ENCODE measurements around the gene NSUN7.
"Not testable (repeated sequence)": the region's sequence is repeated elsewhere in the genome, so short reads cannot be mapped to it uniquely, and the experiment has no call there.

Gene NSUN7

GRCh38 chr4:40788331-40788730, 38.6 kb downstream of the NSUN7 start:
- Histone ChIP-seq H3K36me3 (ENCODE audit: insufficient read depth, low read depth, low read length) (no peaks in the 10 kb centered on the region), H3K4me1 (ENCODE audit: insufficient read depth, low read length) (no peaks in the 10 kb centered on the region), H3K27me3 (ENCODE audit: insufficient read depth, low read length) (no peaks in the 10 kb centered on the region), H3K4me3 (ENCODE audit: low read length) (no peak overlapping the region), H3K9me3 (ENCODE audit: insufficient read depth, low read depth, low read length) (no peaks in the 10 kb centered on the region), H3K9ac (ENCODE audit: low read depth, low read length) (no peak overlapping the region), H3K27ac (ENCODE audit: low read length) (no peak overlapping the region)

GRCh38 chr4:40789031-40789430, 39.3 kb downstream of the NSUN7 start:
- no peak overlapping the region for H3K9ac ChIP-seq (ENCODE audit: low read depth, low read length)
- H3K36me3 ChIP-seq (ENCODE audit: insufficient read depth, low read depth, low read length): no peaks in the 10 kb centered on the region
- no peak overlapping the region for H3K4me3 ChIP-seq (ENCODE audit: low read length)
- no peaks in the 10 kb centered on the region for H3K4me1 ChIP-seq (ENCODE audit: insufficient read depth, low read length)
- H3K27me3 ChIP-seq (ENCODE audit: insufficient read depth, low read length): no peaks in the 10 kb centered on the region
- no peak overlapping the region for H3K27ac ChIP-seq (ENCODE audit: low read length)
- no peaks in the 10 kb centered on the region for H3K9me3 ChIP-seq (ENCODE audit: insufficient read depth, low read depth, low read length)

GRCh38 chr4:40789771-40790170, 40.0 kb downstream of the NSUN7 start:
- Histone ChIP-seq H3K9ac (ENCODE audit: low read depth, low read length) (no peak overlapping the region), H3K9me3 (ENCODE audit: insufficient read depth, low read depth, low read length) (no peaks in the 10 kb centered on the region), H3K27me3 (ENCODE audit: insufficient read depth, low read length) (no peaks in the 10 kb centered on the region), H3K4me3 (ENCODE audit: low read length) (no peak overlapping the region), H3K4me1 (ENCODE audit: insufficient read depth, low read length) (no peaks in the 10 kb centered on the region), H3K36me3 (ENCODE audit: insufficient read depth, low read depth, low read length) (no peaks in the 10 kb centered on the region), H3K27ac (ENCODE audit: low read length) (no peak overlapping the region)

- Histone ChIP-seq H3K27me3 (ENCODE audit: insufficient read depth, low read length) (no peaks in the 10 kb centered on the region), H3K4me1 (ENCODE audit: insufficient read depth, low read length) (no peaks in the 10 kb centered on the region), H3K9ac (ENCODE audit: low read depth, low read length) (no peak overlapping the region), H3K36me3 (ENCODE audit: insufficient read depth, low read depth, low read length) (no peaks in the 10 kb centered on the region), H3K9me3 (ENCODE audit: insufficient read depth, low read depth, low read length) (no peaks in the 10 kb centered on the region), H3K27ac (ENCODE audit: low read length) (no peak overlapping the region), H3K4me3 (ENCODE audit: low read length) (no peak overlapping the region)
Measured at GRCh38 chr4:40800064-40800463, 50.3 kb downstream of the NSUN7 start.

- H3K9me3 ChIP-seq (ENCODE audit: insufficient read depth, low read depth, low read length): no peaks in the 10 kb centered on the region
- H3K27me3 ChIP-seq (ENCODE audit: insufficient read depth, low read length): no peaks in the 10 kb centered on the region
- H3K36me3 ChIP-seq (ENCODE audit: insufficient read depth, low read depth, low read length): no peaks in the 10 kb centered on the region
- no peak overlapping the region for H3K4me3 ChIP-seq (ENCODE audit: low read length)
- H3K9ac ChIP-seq (ENCODE audit: low read depth, low read length): no peak overlapping the region
- H3K27ac ChIP-seq (ENCODE audit: low read length): no peak overlapping the region
- H3K4me1 ChIP-seq (ENCODE audit: insufficient read depth, low read length): no peaks in the 10 kb centered on the region
Measured at GRCh38 chr4:40804598-40804997, 54.8 kb downstream of the NSUN7 start.

- no peaks in the 10 kb centered on the region for H3K9me3 ChIP-seq (ENCODE audit: insufficient read depth, low read depth, low read length)
- H3K27me3 ChIP-seq (ENCODE audit: insufficient read depth, low read length): no peaks in the 10 kb centered on the region
Measured at GRCh38 chr4:40808926-40809457, 59.2 kb downstream of the NSUN7 start.

GRCh38 chr4:40811956-40812355, 62.2 kb downstream of the NSUN7 start:
- Histone ChIP-seq H3K9me3 (ENCODE audit: insufficient read depth, low read depth, low read length) (no peaks in the 10 kb centered on the region), H3K9ac (ENCODE audit: low read depth, low read length) (no peak overlapping the region), H3K4me3 (ENCODE audit: low read length) (no peak overlapping the region), H3K27ac (ENCODE audit: low read length) (no peak overlapping the region), H3K27me3 (ENCODE audit: insufficient read depth, low read length) (no peaks in the 10 kb centered on the region), H3K4me1 (ENCODE audit: insufficient read depth, low read length) (no peaks in the 10 kb centered on the region), H3K36me3 (ENCODE audit: insufficient read depth, low read depth, low read length) (peaks cover 39% of the 10 kb centered on the region)

More at GRCh38 chr4:40808926-40809457, 59.2 kb downstream of the NSUN7 start:
- no peak overlapping the region for H3K27ac ChIP-seq (ENCODE audit: low read length)
- H3K4me3 ChIP-seq (ENCODE audit: low read length): no peak overlapping the region
- H3K4me1 ChIP-seq (ENCODE audit: insufficient read depth, low read length): no peaks in the 10 kb centered on the region
- peaks cover 14% of the 10 kb centered on the region for H3K36me3 ChIP-seq (ENCODE audit: insufficient read depth, low read depth, low read length)
- no peak overlapping the region for H3K9ac ChIP-seq (ENCODE audit: low read depth, low read length)

- Histone ChIP-seq H3K4me1 (ENCODE audit: insufficient read depth, low read length) (no peaks in the 10 kb centered on the region), H3K27me3 (ENCODE audit: insufficient read depth, low read length) (no peaks in the 10 kb centered on the region), H3K36me3 (ENCODE audit: insufficient read depth, low read depth, low read length) (peaks cover 43% of the 10 kb centered on the region), H3K9ac (ENCODE audit: low read depth, low read length) (no peak overlapping the region), H3K9me3 (ENCODE audit: insufficient read depth, low read depth, low read length) (no peaks in the 10 kb centered on the region), H3K4me3 (ENCODE audit: low read length) (no peak overlapping the region), H3K27ac (ENCODE audit: low read length) (no peak overlapping the region)
Measured at GRCh38 chr4:40812386-40812785, 62.6 kb downstream of the NSUN7 start.

- Histone ChIP-seq H3K9ac (ENCODE audit: low read depth, low read length) (no peak overlapping the region), H3K27ac (ENCODE audit: low read length) (no peak overlapping the region), H3K36me3 (ENCODE audit: insufficient read depth, low read depth, low read length) (peaks cover 47% of the 10 kb centered on the region), H3K9me3 (ENCODE audit: insufficient read depth, low read depth, low read length) (no peaks in the 10 kb centered on the region), H3K4me3 (ENCODE audit: low read length) (no peak overlapping the region), H3K4me1 (ENCODE audit: insufficient read depth, low read length) (no peaks in the 10 kb centered on the region), H3K27me3 (ENCODE audit: insufficient read depth, low read length) (no peaks in the 10 kb centered on the region)
Measured at GRCh38 chr4:40812856-40813255, 63.1 kb downstream of the NSUN7 start.

GRCh38 chr4:40817157-40817556, 67.4 kb downstream of the NSUN7 start:
- H3K9ac ChIP-seq (ENCODE audit: low read depth, low read length); H3K9me3 ChIP-seq (ENCODE audit: insufficient read depth, low read depth, low read length); H3K27ac ChIP-seq (ENCODE audit: low read length); H3K4me1 ChIP-seq (ENCODE audit: insufficient read depth, low read length); H3K27me3 ChIP-seq (ENCODE audit: insufficient read depth, low read length); H3K4me3 ChIP-seq (ENCODE audit: low read length): not testable (repeated sequence)
- H3K36me3 ChIP-seq (ENCODE audit: insufficient read depth, low read depth, low read length): peaks cover 80% of the 10 kb centered on the region

- H3K4me1 ChIP-seq (ENCODE audit: insufficient read depth, low read length): no peaks in the 10 kb centered on the region
Measured at GRCh38 chr4:40820101-40820500, 70.3 kb downstream of the NSUN7 start.

GRCh38 chr4:40822420-40823166, 72.8 kb downstream of the NSUN7 start:
- no peaks in the 10 kb centered on the region for H3K4me1 ChIP-seq (ENCODE audit: insufficient read depth, low read length)
- peaks cover 81% of the 10 kb centered on the region for H3K36me3 ChIP-seq (ENCODE audit: insufficient read depth, low read depth, low read length)
- no peak overlapping the region for H3K9ac ChIP-seq (ENCODE audit: low read depth, low read length)
- no peak overlapping the region for H3K4me3 ChIP-seq (ENCODE audit: low read length)
- H3K27ac ChIP-seq (ENCODE audit: low read length): no peak overlapping the region
- H3K27me3 ChIP-seq (ENCODE audit: insufficient read depth, low read length): no peaks in the 10 kb centered on the region
- H3K9me3 ChIP-seq (ENCODE audit: insufficient read depth, low read depth, low read length): no peaks in the 10 kb centered on the region

More at GRCh38 chr4:40820101-40820500, 70.3 kb downstream of the NSUN7 start:
- H3K27me3 ChIP-seq (ENCODE audit: insufficient read depth, low read length): no peaks in the 10 kb centered on the region
- no peak overlapping the region for H3K4me3 ChIP-seq (ENCODE audit: low read length)
- no peak overlapping the region for H3K27ac ChIP-seq (ENCODE audit: low read length)
- peaks cover 78% of the 10 kb centered on the region for H3K36me3 ChIP-seq (ENCODE audit: insufficient read depth, low read depth, low read length)
- no peak overlapping the region for H3K9ac ChIP-seq (ENCODE audit: low read depth, low read length)
- no peaks in the 10 kb centered on the region for H3K9me3 ChIP-seq (ENCODE audit: insufficient read depth, low read depth, low read length)
